ENCODE measurements around the gene OR52H1.

The OR52H1 gene

GRCh38 chr11:5516599-5516998 is 31.7 kb downstream of the OR52H1 start, which contains the start of gene UBQLNL:
UBQLNL (minus strand) TSS chr11:5516699; CDS start chr11:5516441, 258 bp downstream.
- no peak for FAIRE-seq

GRCh38 chr11:5514841-5515240 is 33.5 kb downstream of the OR52H1 start:
- no peak for DNase-seq (ENCODE audit: insufficient read length, low spot score)
- no peak for FAIRE-seq
- no peak for TF ChIP-seq CTCF (IDR thresholded peaks at IDR 0.05; ENCODE audit: insufficient read depth, missing control alignments)

More at GRCh38 chr11:5516599-5516998, 31.7 kb downstream of the OR52H1 start, which contains the start of gene UBQLNL:
- DNase-seq (ENCODE audit: insufficient read length, low spot score), result no peak
- TF ChIP-seq CTCF (IDR thresholded peaks at IDR 0.05; ENCODE audit: insufficient read depth, missing control alignments), result no peak

GRCh38 chr11:5509803-5510202 is 38.5 kb downstream of the OR52H1 start, which contains the start of gene UBQLN3:
UBQLN3 (minus strand) TSS chr11:5509957; CDS start chr11:5509558, 399 bp downstream.
- TF ChIP-seq CTCF (IDR thresholded peaks at IDR 0.05; ENCODE audit: insufficient read depth, missing control alignments), result no peak
- DNase-seq (ENCODE audit: insufficient read length, low spot score) (no peak), FAIRE-seq (no peak)

- no peak for FAIRE-seq
- DNase-seq (ENCODE audit: insufficient read length, low spot score), result no peak
- no peak for TF ChIP-seq CTCF (IDR thresholded peaks at IDR 0.05; ENCODE audit: insufficient read depth, missing control alignments)
These were observed 39.7 kb downstream of the OR52H1 start for GRCh38 chr11:5508605-5509004.

- TF ChIP-seq CTCF (IDR thresholded peaks at IDR 0.05; ENCODE audit: insufficient read depth, missing control alignments), result no peak
- DNase-seq (ENCODE audit: insufficient read length, low spot score), result no peak
- FAIRE-seq, result no peak
These were observed 40.4 kb downstream of the OR52H1 start for GRCh38 chr11:5507933-5508305.

GRCh38 chr11:5507177-5507932 is 41.0 kb downstream of the OR52H1 start:
- FAIRE-seq, result no peak

More at GRCh38 chr11:5507177-5507932, 41.0 kb downstream of the OR52H1 start:
- no peak for DNase-seq (ENCODE audit: insufficient read length, low spot score)
- no peak for TF ChIP-seq CTCF (IDR thresholded peaks at IDR 0.05; ENCODE audit: insufficient read depth, missing control alignments)

Data from D721Med (cell line).